Omental fat pad (tissue), 4 donors: Measurements from ENCODE around the gene ARL3. TPM values are rescaled to one million over a fixed set of nuclear protein-coding genes. Genes with fewer than 3 reads are reported as not detected.
"Not testable (repeated sequence)": the region's sequence is repeated elsewhere in the genome, so short reads cannot be mapped to it uniquely, and the experiment has no call there.

Source experiments
- ATAC-seq: fragments of 150-250 bp; one replicate; pipeline ENCODE4 v1.9.1; 2016; ENCODE audit warnings: mild to moderate bottlenecking, moderate library complexity; ENCODE audit not compliant: low FRiP score
- DNase-seq: peaks from one replicate; pipeline ENCODE4 v3.0.0-alpha.2; 2019; ENCODE audit warnings: low spot score
- total RNA-seq, 4 donors: library from RNA; depleted of rRNA; stranded (reverse); fragments of >200 nt; gene quantifications; one replicate each; pipeline ENCODE4 v1.1.0, GENCODE V29; 2016
- TF ChIP-seq, protein P1 (sequence below), 3 donors: fragments of 450-650 bp; IDR thresholded peaks; one replicate each; pipeline ENCODE4 v1.5.1; 2016 to 2017; ENCODE audit warnings: antibody characterized with exemption in 3 of 3, mild to moderate bottlenecking in 3 of 3, moderate library complexity in 2 of 3

The ARL3 gene
- total RNA-seq, 4 donors from 2014 or later: 2.8 to 6.1 (median 3.9) TPM

GRCh38 chr10:102673236-102673818 is 40.9 kb downstream of the ARL3 start:
- ATAC-seq (no peak), DNase-seq (no peak)
- TF ChIP-seq, protein P1, sequence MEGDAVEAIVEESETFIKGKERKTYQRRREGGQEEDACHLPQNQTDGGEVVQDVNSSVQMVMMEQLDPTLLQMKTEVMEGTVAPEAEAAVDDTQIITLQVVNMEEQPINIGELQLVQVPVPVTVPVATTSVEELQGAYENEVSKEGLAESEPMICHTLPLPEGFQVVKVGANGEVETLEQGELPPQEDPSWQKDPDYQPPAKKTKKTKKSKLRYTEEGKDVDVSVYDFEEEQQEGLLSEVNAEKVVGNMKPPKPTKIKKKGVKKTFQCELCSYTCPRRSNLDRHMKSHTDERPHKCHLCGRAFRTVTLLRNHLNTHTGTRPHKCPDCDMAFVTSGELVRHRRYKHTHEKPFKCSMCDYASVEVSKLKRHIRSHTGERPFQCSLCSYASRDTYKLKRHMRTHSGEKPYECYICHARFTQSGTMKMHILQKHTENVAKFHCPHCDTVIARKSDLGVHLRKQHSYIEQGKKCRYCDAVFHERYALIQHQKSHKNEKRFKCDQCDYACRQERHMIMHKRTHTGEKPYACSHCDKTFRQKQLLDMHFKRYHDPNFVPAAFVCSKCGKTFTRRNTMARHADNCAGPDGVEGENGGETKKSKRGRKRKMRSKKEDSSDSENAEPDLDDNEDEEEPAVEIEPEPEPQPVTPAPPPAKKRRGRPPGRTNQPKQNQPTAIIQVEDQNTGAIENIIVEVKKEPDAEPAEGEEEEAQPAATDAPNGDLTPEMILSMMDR (IDR thresholded peaks at IDR 0.05): no peak

- DNase-seq: no peak
- no peak for ATAC-seq
- TF ChIP-seq, protein P1 (IDR thresholded peaks at IDR 0.05): no peak
Observed at GRCh38 chr10:102670871-102671434, 43.2 kb downstream of the ARL3 start.

- DNase-seq: no peak
Observed at GRCh38 chr10:102670065-102670670, 44.0 kb downstream of the ARL3 start.

DNA sequence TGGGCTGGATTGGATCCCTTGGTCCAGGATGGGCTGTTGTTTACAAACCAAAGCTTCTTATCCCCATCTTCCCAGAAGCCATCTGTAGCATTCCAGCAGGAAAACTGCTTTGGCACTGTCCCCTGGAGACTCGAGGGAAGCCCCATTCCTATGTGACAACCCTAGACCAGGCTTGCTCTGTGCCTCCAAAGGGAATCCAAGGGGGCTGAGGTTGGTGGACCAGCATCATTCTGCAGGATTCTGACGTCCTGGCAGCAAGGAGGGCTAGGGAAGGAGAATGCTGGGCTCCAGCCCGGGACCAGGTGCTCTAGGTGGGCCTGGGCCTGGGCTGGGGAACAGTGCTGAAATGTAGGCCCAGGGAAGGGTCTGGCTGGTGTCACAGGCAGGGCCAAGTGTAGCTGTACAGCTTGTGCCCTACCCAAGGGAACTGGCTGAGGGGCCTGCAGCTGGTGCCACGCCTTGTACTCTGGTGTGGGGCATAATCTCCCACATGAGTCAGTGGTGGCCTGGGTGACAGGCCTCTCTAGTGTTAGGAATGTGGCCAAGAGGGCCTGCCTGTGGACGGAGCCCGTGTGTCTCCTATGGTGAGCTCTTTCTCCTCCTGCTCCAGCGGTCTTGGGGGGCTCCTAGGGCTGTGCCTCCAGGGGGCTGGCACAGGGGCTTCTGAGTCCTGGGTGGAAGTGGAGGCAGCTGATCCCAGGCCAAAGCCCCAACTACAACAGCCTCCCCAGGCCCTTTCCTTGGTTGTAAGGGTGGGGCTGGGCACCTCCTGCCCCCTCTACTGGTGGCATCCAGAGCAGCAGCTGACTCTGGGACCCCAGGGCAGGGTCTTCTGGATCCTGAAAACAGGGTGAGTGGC is 44.8 kb downstream of the ARL3 start:
- no peak for ATAC-seq
- DNase-seq: no peak
- TF ChIP-seq, protein P1 (IDR thresholded peaks at IDR 0.05): no peak

More at GRCh38 chr10:102670065-102670670, 44.0 kb downstream of the ARL3 start:
- TF ChIP-seq, protein P1 (IDR thresholded peaks at IDR 0.05): no peak
- no peak for ATAC-seq

- TF ChIP-seq, protein P1 (IDR thresholded peaks at IDR 0.05): no peak
- ATAC-seq (no peak), DNase-seq (no peak)
Observed at GRCh38 chr10:102668326-102669107, 45.7 kb downstream of the ARL3 start.

- DNase-seq, ATAC-seq: not testable (repeated sequence)
Observed at GRCh38 chr10:102667411-102667810, 46.8 kb downstream of the ARL3 start.
